ENCODE data around the gene ZBTB20.

ZBTB20 gene

GRCh38 chr3:114863848-114864247 lies 283.2 kb downstream of the ZBTB20 start:
- DNase-seq: no peak

GRCh38 chr3:114861666-114862065 lies 285.4 kb downstream of the ZBTB20 start:
- no peak for DNase-seq

GRCh38 chr3:114860531-114860930 lies 286.6 kb downstream of the ZBTB20 start:
- DNase-seq: no peak

- DNase-seq: no peak
These were observed 288.8 kb downstream of the ZBTB20 start for GRCh38 chr3:114858329-114858728.

- DNase-seq: no peak
These were observed 289.8 kb downstream of the ZBTB20 start for GRCh38 chr3:114857299-114857701.

- DNase-seq: no peak
These were observed 290.3 kb downstream of the ZBTB20 start for GRCh38 chr3:114856835-114857234.

GRCh38 chr3:114855839-114856238 lies 291.2 kb downstream of the ZBTB20 start:
- no peak for DNase-seq

GRCh38 chr3:114852966-114853365 lies 294.1 kb downstream of the ZBTB20 start:
- no peak for DNase-seq

- no peak for DNase-seq
These were observed 296.2 kb downstream of the ZBTB20 start for GRCh38 chr3:114850898-114851297.

GRCh38 chr3:114848643-114849350 lies 298.3 kb downstream of the ZBTB20 start:
- DNase-seq: no peak

- DNase-seq: no peak
These were observed 299.0 kb downstream of the ZBTB20 start for GRCh38 chr3:114848082-114848481.

GRCh38 chr3:114847564-114847963 lies 299.5 kb downstream of the ZBTB20 start:
- no peak for DNase-seq

GRCh38 chr3:114846779-114847178 lies 300.3 kb downstream of the ZBTB20 start:
- DNase-seq: no peak

GRCh38 chr3:114846252-114846651 lies 300.8 kb downstream of the ZBTB20 start:
- DNase-seq: no peak

GRCh38 chr3:114841515-114841914 lies 305.6 kb downstream of the ZBTB20 start:
- DNase-seq: no peak

GRCh38 chr3:114839476-114839875 lies 307.6 kb downstream of the ZBTB20 start:
- DNase-seq: no peak

- no peak for DNase-seq
These were observed 309.1 kb downstream of the ZBTB20 start for GRCh38 chr3:114838025-114838424.

GRCh38 chr3:114834175-114834940 lies 312.7 kb downstream of the ZBTB20 start:
- DNase-seq: no peak

GRCh38 chr3:114831861-114832260 lies 315.2 kb downstream of the ZBTB20 start:
- DNase-seq: no peak

GRCh38 chr3:114830652-114831051 lies 316.4 kb downstream of the ZBTB20 start:
- DNase-seq: no peak

- no peak for DNase-seq
These were observed 317.3 kb downstream of the ZBTB20 start for GRCh38 chr3:114829783-114830182.

GRCh38 chr3:114827495-114827894 lies 319.6 kb downstream of the ZBTB20 start:
- DNase-seq: no peak

GRCh38 chr3:114824014-114824413 lies 323.1 kb downstream of the ZBTB20 start:
- DNase-seq: no peak

GRCh38 chr3:114823061-114823460 lies 324.0 kb downstream of the ZBTB20 start:
- DNase-seq: no peak

GRCh38 chr3:114816052-114816451 lies 331.0 kb downstream of the ZBTB20 start:
- no peak for DNase-seq
